ENCODE measurements around the gene CNKSR3.

- TF ChIP-seq TEAD4 (IDR thresholded peaks at IDR 0.05) = no peak
- no peak for TF ChIP-seq USF1 (IDR thresholded peaks at IDR 0.05)
- no peak for TF ChIP-seq REST (IDR thresholded peaks at IDR 0.05; ENCODE audit: low read depth)
- no peak for TF ChIP-seq RAD21 (IDR thresholded peaks at IDR 0.05; ENCODE audit: low read depth)
- no peak for TF ChIP-seq EGR1 (IDR thresholded peaks at IDR 0.05)
- no peak for TF ChIP-seq FOXM1 (IDR thresholded peaks at IDR 0.05; ENCODE audit: borderline replicate concordance, low read depth)
These were observed 146.7 kb downstream of the CNKSR3 start for GRCh38 chr6:154363821-154364220.
